Inflammatory macrophage (primary cell): ENCODE data around the gene CDC16.
"Not testable (repeated sequence)": the region's sequence is repeated elsewhere in the genome, so short reads cannot be mapped to it uniquely, and the experiment has no call there.

Experiments used
- DNase-seq, 2 donors: peaks; one replicate each; pipeline ENCODE4 v3.0.0-alpha.2; 2020 to 2022

The CDC16 gene

DNA sequence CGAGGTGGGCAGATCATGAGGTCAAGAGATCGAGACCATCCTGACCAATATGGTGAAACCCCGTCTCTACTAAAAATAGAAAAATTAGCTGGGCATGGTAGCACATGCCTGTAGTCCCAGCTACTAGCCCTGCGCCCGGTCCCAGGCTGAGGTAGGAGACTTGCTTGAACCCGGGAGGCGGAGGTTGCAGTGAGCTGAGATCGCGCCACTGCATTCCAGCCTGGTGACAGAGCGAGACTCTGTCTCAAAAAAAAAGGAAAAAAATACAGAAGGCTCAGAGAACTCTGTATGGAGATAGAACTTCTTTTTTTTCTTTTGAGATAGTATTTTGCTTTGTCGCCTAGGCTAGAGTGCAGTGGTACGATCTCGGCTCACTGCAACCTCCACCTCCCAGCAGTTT, 29.6 kb downstream of the CDC16 start:
- not testable (repeated sequence) for DNase-seq

DNA sequence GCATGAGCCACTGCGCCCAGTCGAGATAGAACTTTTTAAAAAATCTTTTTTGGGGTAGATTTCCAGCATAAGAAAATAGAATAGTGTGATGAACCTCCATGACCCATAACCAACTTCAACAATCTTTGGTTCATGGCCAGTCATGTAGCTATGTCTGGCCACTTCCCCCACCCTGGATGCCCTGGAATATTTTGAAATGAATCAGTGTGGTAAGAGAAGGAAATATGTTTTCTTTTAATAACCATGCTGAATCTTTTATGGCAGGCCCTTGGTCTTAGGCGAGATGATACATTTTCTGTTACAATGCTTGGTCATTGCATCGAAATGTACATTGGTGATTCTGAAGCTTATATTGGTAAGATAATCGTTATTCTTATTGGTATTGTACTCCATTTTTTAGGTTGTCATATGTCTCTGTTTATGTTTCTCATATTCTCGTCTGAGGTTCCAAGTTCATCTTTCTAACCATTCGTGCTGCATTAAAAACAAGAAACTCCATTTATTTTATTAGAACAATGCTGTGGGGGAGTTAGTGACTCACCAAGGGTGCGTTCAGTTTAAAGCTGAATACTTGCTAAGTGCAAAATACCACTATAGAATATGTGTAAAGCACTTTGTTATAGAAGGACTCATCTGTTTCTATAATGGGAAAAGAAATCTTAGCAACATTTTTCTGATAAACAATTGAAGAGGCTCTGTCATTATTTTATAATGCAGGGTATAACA, 30.4 kb downstream of the CDC16 start:
- no peak for DNase-seq

DNA sequence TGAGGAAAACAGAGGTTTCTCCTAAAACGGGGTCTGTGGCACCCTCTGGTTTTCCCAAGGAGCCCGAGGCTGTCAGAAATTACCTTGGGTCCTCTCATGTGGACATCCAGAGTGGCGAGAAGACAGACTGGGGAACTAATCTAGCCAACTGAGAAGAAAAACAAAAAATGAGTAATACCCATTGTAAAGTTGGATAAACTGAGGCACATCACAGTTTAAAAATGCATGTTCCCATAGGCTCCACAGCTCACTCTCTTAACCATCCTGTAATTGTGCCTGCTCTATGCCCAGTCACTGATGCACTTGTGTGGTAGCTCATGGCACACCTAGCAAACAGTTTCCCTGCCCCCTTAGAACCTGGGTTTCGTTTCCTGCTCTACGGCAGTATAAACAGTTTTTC, 31.5 kb downstream of the CDC16 start:
- no peak for DNase-seq

DNA sequence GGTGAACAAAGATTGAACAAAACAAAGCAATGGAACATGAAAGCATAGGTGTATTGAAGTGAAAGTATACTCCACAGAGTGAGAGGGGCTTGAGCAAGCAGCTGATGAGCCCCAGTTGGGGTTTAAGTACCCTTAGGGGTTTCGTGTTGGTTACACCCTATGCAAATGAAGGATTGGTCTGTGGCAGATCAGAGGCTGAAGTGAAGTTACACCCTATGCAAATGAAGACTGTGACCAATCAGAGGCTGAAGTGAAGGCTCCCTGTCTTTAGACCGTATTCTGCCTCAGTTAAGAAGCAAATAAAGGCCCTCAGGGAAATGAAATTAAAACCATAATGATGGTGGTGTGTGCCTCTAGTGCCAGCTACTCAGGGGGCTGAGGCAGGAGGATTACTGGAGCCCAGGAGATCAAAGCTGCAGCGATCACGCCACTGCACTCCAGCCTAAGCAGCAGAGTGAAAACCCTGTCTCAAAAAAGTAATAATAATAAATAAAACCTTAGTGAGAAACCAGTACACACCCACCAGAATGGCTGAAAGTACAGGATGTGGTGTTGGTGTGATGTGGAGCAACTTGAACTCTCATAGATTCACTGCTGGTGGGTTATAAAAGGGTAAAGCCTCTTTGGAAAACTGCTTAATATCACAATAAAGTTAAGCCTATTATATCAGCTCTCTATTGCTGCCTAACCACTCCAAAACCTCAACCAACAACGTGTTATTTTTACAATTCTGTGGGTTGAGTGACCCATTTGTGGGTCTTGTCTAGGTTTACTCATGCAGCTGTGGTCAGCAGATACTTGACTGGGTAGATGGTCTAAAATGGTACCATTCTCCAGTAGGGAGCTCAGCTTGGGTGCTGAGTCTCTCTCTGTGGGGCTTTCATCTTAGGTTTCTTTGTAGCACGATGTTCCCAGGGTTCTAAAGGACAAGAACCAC, 33.9 kb downstream of the CDC16 start:
- no peak for DNase-seq

DNA sequence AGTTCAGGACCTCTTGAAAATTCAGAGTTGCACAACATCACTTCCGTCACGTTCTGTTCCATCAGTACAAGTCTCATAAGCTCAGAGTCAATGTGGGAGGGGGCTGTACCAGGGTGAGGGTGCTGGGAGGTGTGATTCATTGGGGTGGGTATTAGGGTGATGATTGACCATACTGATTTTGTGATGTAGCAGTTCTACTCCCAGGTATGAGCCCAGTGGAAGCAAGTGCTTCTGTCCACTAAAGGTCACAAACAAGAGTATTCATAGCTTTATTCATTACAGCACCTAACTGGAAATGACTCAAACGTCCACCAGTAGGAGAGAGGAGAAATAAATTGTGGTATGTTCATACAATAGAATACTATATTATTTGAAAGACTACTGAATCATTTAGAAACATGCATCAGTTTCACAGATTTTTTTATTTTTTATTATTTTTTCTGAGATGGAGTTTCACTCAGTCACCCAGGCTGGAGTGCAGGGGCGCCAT, 34.6 kb downstream of the CDC16 start:
- no peak for DNase-seq

DNA sequence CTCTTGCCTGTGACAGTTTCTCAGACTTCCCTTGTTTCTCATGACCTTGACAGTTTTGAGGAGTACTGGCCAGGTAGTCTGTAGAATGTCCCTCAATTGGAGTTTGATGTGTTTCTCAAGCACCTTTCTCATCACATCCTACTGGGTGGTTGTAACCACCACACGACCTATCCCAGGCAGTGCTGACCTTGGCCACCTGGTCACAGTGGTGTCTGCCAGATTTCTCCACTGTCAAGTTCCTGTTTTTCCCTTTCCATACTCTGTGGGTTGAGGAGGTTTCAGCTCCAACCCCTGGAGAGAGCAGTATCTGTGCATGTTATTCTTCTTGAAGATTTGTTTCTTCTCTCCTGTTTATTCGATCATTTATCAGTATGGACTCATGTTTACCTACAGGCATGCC, 38.3 kb downstream of the CDC16 start:
- DNase-seq = peak in 1 of 2 donors; percentile 28

DNA sequence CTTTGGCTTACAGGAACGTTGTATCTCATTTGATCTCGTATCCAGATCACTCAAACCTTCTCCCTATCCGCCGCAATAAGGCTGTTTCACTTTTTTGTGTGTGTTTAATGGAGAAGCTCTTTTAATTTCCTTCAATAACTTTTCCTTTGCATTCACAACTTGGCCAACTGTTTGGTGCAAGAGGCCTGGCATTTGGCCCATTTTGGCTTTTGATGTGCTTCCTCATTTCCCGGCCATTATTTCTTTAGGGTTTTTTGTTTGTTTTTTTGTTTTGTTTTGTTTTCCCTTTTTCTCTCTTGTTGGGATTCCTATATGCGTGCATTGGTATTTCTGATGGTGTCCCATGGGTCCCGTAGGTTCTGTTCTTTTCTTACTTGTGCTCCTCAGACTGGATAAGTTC, 40.6 kb downstream of the CDC16 start:
- DNase-seq = peak; percentile 50 to 55

DNA sequence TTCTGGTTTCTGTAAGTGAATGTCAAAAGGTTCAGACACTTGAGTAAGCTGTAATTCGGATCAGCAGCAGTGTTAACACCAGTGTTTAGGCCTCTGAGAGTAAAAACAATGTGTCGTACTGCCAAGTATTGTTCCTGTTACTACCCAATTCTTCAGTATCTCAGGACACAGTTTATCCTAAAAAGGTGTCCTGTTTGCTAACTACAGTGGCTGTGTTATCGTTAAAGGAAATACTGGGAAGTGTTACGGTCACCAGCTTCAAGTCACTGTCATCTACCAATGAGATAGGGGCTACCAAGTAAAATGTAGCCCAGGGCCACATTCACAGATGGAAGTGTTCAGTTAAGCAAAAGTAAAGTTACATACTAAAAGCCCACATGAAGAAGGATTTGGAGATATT, 44.4 kb downstream of the CDC16 start:
- DNase-seq = no peak

DNA sequence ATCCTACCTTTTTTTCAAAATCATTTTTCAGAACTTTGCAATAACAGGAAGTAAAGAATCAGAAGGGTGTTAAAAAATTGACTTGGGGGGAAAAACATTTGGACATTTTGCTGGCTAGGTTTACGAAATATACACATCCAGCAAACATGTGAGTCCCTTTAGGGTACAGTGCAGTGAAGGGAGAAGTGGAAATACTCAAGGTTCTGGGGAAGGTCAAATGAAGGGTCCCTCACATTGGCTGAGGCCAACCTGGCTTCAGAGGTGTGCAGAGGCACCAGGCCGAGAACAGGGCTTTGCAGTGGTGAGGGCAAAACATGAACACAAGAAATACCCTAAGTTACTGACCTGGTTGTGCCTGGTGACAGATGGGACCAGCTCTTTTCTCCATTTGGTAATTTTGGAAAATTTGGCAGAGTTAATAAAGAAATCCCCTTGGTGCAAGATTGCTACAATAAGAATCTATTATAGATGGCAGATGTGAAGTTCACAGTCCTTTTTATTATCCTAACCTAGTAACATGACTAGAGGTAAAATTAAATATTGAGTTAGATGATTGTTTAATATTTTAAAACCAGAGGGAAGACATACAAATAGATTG, 45.2 kb downstream of the CDC16 start:
- DNase-seq = peak; percentile 39 to 45

DNA sequence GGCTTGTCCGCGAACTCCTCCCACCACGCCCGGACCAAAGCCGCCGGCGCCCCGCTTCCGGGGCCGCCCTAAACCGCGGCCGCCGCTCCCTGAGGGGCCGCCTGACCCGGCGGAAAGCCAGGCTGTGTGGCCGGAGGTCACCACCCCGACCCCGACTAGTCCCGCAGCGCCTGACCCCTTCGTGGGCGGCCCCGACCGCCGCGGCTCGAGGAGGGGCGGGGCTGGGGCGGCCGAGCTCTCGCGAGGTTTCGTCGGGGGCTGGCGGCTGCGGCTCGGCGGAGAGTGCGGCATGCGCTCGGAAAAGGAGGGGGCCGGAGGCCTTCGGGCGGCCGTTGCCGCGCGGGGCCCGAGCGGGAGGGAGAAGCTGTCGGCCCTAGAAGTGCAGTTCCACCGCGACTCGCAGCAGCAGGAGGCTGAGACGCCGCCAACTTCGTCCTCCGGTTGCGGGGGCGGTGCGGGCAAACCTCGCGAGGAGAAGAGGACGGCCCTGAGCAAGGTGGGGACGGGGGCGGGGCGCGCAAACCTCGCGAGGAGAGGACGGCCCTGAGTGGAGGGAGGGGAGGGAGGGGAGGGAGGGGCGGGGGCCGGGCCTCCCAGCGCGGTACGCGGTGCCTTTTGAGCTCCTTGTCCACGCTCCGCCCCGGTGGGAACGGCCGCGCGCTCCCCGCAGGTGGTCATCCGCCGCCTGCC, 46.8 kb downstream of the CDC16 start, which contains the start of gene UPF3A:
Gene UPF3A (plus strand): TSS at position 251 of the 690 bp plus-strand sequence. CDS start 39 bp downstream, at position 290.
- peak; percentile 95 to 97 for DNase-seq

DNA sequence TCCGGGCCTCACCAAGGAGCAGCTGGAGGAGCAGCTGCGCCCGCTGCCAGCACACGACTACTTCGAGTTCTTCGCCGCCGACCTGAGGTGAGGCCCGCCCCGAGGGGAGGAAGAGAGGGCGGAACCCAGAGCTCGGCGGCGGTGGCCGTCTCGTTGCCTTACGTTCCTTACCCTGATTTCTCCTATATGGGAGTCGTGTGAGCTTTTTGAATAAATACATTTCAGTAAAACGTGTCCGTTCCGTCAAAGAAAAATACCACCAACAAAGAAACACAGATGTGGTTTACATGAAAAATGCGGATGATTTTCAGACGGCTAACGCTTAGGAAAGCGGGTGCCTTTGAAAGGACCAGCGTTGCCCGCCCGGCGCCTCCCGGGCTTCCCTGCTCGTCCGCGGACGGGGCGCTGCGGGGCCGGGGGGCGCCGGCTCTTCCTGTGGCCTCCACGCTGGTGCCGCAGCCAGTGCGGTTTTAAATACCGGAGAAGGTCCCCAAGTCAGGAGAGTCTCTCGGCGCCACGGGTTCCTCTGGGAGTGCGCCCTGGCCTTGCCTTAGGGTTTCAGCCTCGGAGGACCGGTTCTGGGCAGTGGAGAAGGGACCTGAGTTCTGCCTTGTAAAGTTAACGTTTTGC, 47.5 kb downstream of the CDC16 start:
- DNase-seq = peak; percentile 60 to 77

DNA sequence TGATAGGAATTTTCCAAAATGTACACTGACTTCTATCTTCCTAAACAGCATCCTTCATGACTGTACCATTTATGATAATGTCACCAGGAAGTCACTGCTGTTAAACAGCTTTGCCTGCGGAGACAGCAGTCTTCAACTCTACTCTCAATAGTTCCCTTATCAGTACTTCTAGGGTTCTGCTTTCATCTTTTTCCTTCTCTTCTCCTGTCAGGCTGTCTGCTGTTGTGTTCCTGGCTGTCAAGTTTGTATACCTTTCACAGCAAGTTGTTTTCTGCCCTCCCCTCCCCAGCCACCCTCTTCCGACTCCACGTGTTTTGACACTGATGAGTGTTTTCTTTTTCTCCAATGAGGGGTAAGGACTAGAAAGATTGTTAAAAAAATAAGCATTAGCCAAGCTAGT, 48.9 kb downstream of the CDC16 start:
- peak in 1 of 2 donors; percentile 18 for DNase-seq

DNA sequence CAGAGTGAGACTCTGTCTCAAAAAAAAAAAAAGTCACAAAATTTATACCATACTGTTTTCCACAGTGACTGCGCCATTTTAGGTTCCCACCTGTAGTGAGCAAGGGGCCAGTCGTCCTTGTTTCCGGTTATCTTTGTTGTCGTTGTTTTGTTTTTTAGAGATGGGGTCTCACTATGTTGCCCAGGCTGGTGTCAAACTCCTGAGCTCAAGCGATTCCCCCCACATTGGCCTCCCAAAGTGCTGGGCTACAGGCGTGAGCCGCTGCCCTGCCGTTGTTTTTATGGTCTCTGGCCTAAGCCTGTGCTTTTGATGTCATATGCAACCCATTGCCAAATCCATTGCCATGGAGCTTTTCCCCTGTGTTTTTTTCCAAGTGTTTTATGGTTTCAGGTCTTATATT, 50.0 kb downstream of the CDC16 start:
- no peak for DNase-seq

DNA sequence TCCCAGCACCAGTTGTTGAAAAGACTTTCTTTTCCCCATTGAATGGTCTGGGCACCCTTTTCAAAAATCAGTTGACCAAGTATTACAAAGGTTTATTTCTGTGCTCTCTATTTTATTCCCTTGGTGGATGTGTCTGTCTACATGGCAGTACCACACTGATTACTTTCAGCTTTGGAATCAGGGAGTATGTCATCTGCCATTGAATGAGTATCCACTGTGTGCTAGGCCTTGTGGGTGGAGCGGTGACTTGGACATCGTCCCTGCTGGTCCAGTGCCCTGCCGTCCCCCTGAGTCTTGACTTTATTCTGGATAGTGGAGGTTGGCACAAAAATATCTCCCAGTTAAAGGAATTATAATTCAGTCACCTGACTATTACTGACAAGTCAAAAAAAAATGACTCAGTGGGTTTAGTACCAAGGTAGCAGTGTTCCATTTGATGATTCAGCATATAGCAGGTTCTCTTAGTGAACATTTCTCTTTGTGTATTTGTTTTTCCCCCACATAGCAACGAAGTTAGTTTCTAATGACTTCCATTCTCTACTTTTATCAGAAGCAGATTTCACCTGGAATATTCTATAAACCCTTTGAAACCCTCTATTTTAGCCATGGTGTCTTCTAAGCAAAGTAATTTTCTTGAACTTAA, 50.6 kb downstream of the CDC16 start:
- no peak for DNase-seq

DNA sequence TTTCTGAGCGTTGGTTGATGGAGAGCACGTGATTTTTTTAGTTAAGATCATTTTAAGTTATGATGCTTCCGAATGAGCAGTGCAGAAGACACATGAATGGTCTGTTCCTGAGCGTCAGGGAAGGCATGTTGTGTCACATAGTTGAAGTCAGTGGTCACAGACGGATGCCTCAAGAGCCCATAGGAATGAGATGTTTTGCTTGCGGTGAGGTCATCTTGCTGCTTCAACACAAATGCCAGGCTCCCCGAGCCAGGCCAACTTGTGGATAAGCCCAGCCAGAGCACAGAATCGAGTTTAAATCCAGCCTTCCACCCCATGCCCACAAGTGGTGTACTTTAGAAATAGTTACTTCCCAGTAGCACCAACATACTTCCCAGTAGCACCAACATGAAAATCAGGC, 52.1 kb downstream of the CDC16 start:
- no peak for DNase-seq

DNA sequence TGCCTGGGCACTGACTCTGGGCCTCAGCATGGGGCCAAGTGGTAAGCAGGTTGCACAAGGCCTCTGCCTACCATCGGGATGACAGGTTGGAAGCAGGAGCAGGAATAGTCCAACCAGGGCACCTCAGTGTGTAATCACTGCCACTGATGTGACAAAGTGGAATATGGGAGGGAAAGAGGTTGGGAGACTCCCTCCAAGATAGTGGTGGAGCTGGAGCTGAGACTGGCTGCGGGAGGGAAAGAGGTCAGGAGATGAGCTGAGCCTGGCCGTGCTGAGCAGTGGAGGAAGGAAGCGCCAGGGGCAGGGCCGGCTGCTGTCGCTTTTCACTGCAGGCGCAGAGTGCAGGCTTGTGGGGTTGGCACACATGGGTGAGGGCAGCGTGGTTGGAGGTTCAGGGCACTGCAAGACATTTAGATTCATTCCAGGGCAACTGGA, 53.5 kb downstream of the CDC16 start:
- DNase-seq = no peak

DNA sequence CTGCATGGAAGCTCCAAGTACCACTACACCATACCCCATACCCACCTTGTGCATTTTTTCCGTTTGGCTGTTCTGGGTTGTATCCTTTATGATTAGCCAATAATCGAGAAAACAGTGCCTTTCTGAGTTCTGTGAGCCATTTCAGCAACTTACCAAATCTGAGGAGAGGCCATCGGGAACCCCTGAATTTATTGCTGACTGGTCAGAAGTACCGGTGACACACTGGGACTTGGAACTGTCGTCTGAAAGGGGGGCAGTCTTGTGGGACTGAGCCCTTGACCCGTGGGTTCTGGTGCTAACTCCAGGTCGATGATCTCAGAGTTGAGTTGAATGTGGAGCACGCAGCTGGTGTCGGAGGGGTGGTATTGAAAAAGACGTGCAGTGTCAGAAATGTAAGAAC, 61.8 kb downstream of the CDC16 start:
- DNase-seq = no peak

DNA sequence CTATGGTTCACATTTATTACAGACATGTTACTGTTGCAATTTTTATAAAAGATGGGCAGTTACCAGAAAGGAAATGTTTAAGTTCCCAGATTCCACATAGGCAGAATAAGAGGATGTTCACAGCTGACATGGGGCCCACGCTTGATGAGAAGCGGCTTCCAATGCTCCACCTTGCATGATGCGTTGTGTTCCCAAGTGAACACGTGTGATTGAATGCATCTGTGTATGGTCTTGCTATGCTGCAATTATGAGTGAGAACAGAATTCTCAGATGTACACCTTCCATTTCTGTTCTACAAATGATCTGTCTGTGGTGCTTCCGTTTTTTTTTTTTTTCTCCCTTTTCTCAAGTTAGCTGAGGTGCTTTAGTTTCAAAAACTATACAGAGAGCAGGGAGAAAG, 62.2 kb downstream of the CDC16 start:
- DNase-seq = no peak

DNA sequence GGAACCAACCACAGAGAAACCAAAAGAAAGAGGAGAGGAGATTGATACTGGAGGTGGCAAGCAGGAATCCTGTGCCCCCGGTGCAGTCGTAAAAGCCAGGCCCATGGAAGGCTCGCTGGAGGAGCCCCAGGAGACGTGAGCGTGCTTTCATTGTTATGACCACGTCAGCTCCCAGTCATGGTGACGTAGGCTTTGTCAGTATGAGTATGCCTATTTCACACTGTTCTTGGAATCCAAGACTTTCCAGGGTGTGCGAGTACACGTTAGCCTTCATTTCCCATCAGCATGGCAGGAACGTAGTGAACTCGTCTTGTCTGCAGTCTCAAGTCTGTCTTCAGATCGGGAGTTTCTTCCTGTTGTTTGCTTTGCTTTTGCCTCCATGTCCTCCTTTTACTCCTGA, 64.2 kb downstream of the CDC16 start:
- DNase-seq = no peak

DNA sequence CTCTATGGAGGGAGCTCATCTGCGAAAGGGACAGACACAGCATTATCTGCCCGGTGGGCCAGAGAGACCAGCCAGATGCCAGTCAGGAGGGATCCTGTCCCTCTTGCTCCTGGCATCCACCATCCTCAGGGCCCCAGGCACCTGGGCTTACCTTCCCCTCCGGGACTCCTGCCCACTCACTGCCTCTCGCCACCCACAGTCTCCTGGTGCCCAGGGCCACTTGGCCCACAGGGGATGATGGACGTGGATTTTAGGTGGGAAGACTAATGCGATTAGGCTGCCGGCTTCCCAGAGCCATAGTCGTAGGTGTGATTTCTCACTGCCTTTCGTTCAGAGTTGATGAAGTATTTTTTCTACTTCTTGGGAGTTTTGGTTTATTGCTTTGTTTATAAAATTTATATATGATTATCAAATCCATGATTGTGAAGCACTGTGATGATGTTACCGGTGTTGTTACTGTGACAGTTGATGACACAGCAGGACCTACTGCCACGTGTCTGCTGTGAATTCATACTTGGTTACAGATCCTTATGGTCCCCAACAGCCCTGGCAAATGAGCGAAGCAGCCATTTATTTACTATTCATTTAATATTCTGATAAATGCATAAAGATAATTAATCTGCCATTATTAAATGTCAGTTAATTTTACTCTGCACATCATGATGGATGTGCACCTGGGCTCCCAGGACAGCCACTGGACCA, 65.1 kb downstream of the CDC16 start:
- DNase-seq = no peak
